B cell (primary cell): Measurements from ENCODE around the gene CCDC7. TPM values are rescaled to one million over a fixed set of nuclear protein-coding genes. Genes with fewer than 3 reads are reported as not detected.

Source experiments
- ATAC-seq: fragments of 200-7000 bp; cut with Tn5 transposase; one replicate; pipeline ENCODE4 v1.10.0; 2021; ENCODE audit warnings: low read depth, mild to moderate bottlenecking, moderate number of reproducible peaks, moderate library complexity
- CTCF ChIA-PET: fragments of 350-600 bp; sonication (Branson Sonifier 250); formaldehyde crosslinking; loops from one replicate; lab custom pipeline; 2021; ENCODE audit warnings: antibody characterized with exemption, inconsistent platforms; lab: Charles Lee
- POLR2A ChIA-PET: fragments of 350-600 bp; sonication (Branson Sonifier 250); formaldehyde crosslinking; loops from one replicate; lab custom pipeline; 2021; ENCODE audit warnings: antibody characterized with exemption; lab: Charles Lee
- DNase-seq: peaks from one replicate; pipeline ENCODE4 v3.0.0; 2013
- H2AFZ ChIP-seq: 2 replicates; pipeline ENCODE4 v1.6.1; 2012; ENCODE audit warnings: mild to moderate bottlenecking, low read depth, low read length; ENCODE audit not compliant: insufficient read depth, poor library complexity, severe bottlenecking
- H3K27ac ChIP-seq, 2 donors: 1 replicate in 1 of 2; 2 replicates in 1 of 2; pipeline ENCODE4 v1.5.1; 2012 to 2013; ENCODE audit warnings: low read length in 2 of 2, mild to moderate bottlenecking in 2 of 2, moderate library complexity in 1 of 2
- H3K27me3 ChIP-seq, 4 experiments: fragments of 200-600 bp in 1 of 4; sonication (generic) in 1 of 4; replicated peaks in 1 of 4; 1 replicate in 2 of 4; 2 replicates in 2 of 4; pipeline versions ENCODE4 v1.6.1 to v1.7.0; 2013 to 2016; ENCODE audit warnings: low read length in 3 of 4, mild to moderate bottlenecking in 2 of 4, mixed read lengths in 1 of 4, moderate library complexity in 1 of 4; ENCODE audit not compliant: insufficient read depth in 4 of 4, control insufficient read depth in 3 of 4; ENCODE audit errors: control extremely low read depth in 1 of 4
- H3K36me3 ChIP-seq, 2 experiments: replicated peaks in 1 of 2; 1 replicate in 1 of 2; 2 replicates in 1 of 2; pipeline versions ENCODE4 v1.6.1 to v1.7.1; 2013; ENCODE audit warnings: low read length in 1 of 2; ENCODE audit not compliant: insufficient read depth in 2 of 2, control insufficient read depth in 1 of 2; ENCODE audit errors: control extremely low read depth in 1 of 2, extremely low read depth in 1 of 2
- H3K4me1 ChIP-seq, 2 donors: fragments of 200-600 bp in 1 of 2; sonication (generic) in 1 of 2; 1 replicate in 1 of 2; 2 replicates in 1 of 2; pipeline versions ENCODE4 v1.5.1 to v1.6.1; 2013 to 2017; ENCODE audit warnings: low read length in 2 of 2; ENCODE audit not compliant: control insufficient read depth in 2 of 2, insufficient read depth in 2 of 2
- H3K4me2 ChIP-seq: replicated peaks from 2 replicates; pipeline ENCODE3; 2012; ENCODE audit warnings: mild to moderate bottlenecking, low read depth, low read length; ENCODE audit not compliant: poor library complexity, severe bottlenecking
- H3K4me3 ChIP-seq, 5 experiments: fragments of 200-600 bp in 1 of 5; sonication (generic) in 1 of 5; 1 replicate in 3 of 5; 2 replicates in 2 of 5; pipeline versions ENCODE4 v1.5.1 to v1.7.0; 2011 to 2016; ENCODE audit warnings: low read length in 4 of 5, mild to moderate bottlenecking in 4 of 5, low read depth in 2 of 5, control low read depth in 1 of 5, moderate library complexity in 1 of 5; ENCODE audit not compliant: insufficient read depth in 1 of 5; ENCODE audit errors: control extremely low read depth in 1 of 5, extremely low read depth in 1 of 5
- H3K79me2 ChIP-seq: fragments of 200-600 bp; sonication (generic); one replicate; pipeline ENCODE4 v1.6.0; 2016; ENCODE audit warnings: low read length; ENCODE audit not compliant: control insufficient read depth, insufficient read depth
- H3K9ac ChIP-seq: fragments of 200-600 bp; sonication (generic); 2 replicates; pipeline ENCODE4 v1.6.1; 2017; ENCODE audit warnings: mild to moderate bottlenecking, low read length, moderate library complexity
- H3K9me3 ChIP-seq, 3 donors: one replicate each; pipeline versions ENCODE4 v1.6.1 to v1.7.1; 2013; ENCODE audit warnings: low read length in 2 of 3; ENCODE audit not compliant: control insufficient read depth in 2 of 3, insufficient read depth in 1 of 3; ENCODE audit errors: control extremely low read depth in 1 of 3
- H4K20me1 ChIP-seq: 2 replicates; pipeline ENCODE4 v1.6.0; 2012; ENCODE audit warnings: mild to moderate bottlenecking, low read length; ENCODE audit not compliant: insufficient read depth, control insufficient read depth, poor library complexity, severe bottlenecking
- H3K27ac Mint-ChIP-seq: one replicate; pipeline ENCODE4 v1.8.0; 2021; ENCODE audit warnings: mixed read lengths
- H3K27me3 Mint-ChIP-seq: one replicate; pipeline ENCODE4 v1.8.0; 2021; ENCODE audit warnings: mixed read lengths
- H3K4me1 Mint-ChIP-seq: one replicate; pipeline ENCODE4 v1.8.0; 2021; ENCODE audit warnings: mixed read lengths
- H3K4me3 Mint-ChIP-seq: one replicate; pipeline ENCODE4 v1.8.0; 2021; ENCODE audit warnings: mixed read lengths
- H3K9me3 Mint-ChIP-seq: one replicate; pipeline ENCODE4 v1.8.0; 2022; ENCODE audit warnings: mixed read lengths; ENCODE audit not compliant: insufficient read depth
- EZH2 ChIP-seq: IDR thresholded peaks from 2 replicates; pipeline ENCODE4 v1.6.1; 2012; ENCODE audit warnings: borderline replicate concordance, low read depth, mild to moderate bottlenecking, moderate library complexity, low read length; ENCODE audit not compliant: insufficient read depth, poor library complexity, severe bottlenecking
- WGBS: methylation state at CpG from one replicate; pipeline ENCODE4 v1.1.5; 2013; ENCODE audit warnings: missing lambda C conversion rate; ENCODE audit not compliant: insufficient coverage; 5-methylcytosine and 5-hydroxymethylcytosine counted together
- intact Hi-C: fragments of 100-400 bp; cut with micrococcal nuclease; formaldehyde crosslinking; loops from one replicate; pipeline ENCODE4 v1.10.0; 2022
- polyA plus RNA-seq: library from polyadenylated mRNA; depleted of rRNA; stranded (reverse); fragments of >200 nt; gene quantifications from 2 replicates; pipeline ENCODE4 v1.2.3, GENCODE V29; 2012
- total RNA-seq, 2 donors: library from RNA; stranded (reverse); fragments of 120-200 nt in 1 of 2; gene quantifications; 1 replicate in 1 of 2; 2 replicates in 1 of 2; pipeline versions ENCODE4 v1.2.3 to v1.2.4, GENCODE V29; 2013 to 2022
- TF ChIP-seq, protein P1 (sequence below): fragments of 200-600 bp; IDR thresholded peaks from one replicate; pipeline ENCODE4 v1.8.0; 2022; ENCODE audit warnings: antibody characterized with exemption, mild to moderate bottlenecking

Gene CCDC7
- total and polyA plus RNA-seq, 2 donors (not counting 1 experiment from before 2014, with no cell fraction given): 2.6 to 26.6 TPM

DNA sequence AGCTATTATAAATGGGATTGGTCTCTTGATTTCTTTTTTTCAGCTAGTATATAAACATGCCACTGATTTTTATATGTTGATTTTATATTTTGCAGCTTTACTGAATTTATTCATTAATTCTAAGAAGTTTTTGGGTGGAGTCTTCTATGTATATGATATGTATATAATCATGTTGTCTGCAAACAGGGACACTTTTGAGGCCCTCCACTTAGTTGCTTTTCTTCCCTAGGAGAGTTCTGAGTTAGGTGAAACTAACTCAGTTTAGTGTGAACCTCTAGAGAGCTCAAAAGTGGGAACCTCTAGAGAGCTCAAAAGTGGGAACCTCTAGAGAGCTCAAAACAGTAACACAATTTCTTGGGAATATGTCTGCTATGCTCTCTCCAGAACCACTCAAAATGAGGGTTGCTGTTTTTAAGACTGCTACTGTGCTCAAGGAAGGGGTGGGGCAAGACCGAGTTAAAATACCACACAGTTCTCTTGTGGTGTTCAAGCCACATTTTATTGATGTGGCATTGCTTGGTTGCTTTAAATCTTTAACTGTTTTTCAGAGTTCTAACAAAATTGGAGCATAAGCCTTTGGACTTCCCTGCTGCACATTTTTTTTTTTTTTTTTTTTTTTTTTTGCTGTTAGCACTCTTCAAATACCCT is 13.2 kb downstream of the CCDC7 start:
- no peaks in the 10 kb centered on the region for H4K20me1 ChIP-seq
- TF ChIP-seq EZH2: no peak
- TF ChIP-seq, protein P1, sequence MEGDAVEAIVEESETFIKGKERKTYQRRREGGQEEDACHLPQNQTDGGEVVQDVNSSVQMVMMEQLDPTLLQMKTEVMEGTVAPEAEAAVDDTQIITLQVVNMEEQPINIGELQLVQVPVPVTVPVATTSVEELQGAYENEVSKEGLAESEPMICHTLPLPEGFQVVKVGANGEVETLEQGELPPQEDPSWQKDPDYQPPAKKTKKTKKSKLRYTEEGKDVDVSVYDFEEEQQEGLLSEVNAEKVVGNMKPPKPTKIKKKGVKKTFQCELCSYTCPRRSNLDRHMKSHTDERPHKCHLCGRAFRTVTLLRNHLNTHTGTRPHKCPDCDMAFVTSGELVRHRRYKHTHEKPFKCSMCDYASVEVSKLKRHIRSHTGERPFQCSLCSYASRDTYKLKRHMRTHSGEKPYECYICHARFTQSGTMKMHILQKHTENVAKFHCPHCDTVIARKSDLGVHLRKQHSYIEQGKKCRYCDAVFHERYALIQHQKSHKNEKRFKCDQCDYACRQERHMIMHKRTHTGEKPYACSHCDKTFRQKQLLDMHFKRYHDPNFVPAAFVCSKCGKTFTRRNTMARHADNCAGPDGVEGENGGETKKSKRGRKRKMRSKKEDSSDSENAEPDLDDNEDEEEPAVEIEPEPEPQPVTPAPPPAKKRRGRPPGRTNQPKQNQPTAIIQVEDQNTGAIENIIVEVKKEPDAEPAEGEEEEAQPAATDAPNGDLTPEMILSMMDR: no peak
- Mint-ChIP-seq H3K27ac (no peak overlapping the region), H3K4me3 (no peak overlapping the region), H3K27me3 (no peaks in the 10 kb centered on the region), H3K9me3 (no peaks in the 10 kb centered on the region), H3K4me1 (no peaks in the 10 kb centered on the region)
- ChIA-PET POLR2A (interaction anchor here (0.7 kb wide), 1 partner anchor 697 kb away, joined by 11 read pairs; no protein-coding TSS in a partner anchor), CTCF (no interaction called here)
- H3K4me2 ChIP-seq: no peak overlapping the region
- H3K79me2 ChIP-seq: no peaks in the 10 kb centered on the region
- H3K36me3 ChIP-seq: peaks cover 9 to 13% of the 10 kb centered on the region in 2 experiments
- no peak overlapping the region for H3K27ac ChIP-seq
- H3K27me3 ChIP-seq: no peaks in the 10 kb centered on the region
- intact Hi-C loops: no loop called here
- H3K9ac ChIP-seq: no peak overlapping the region
- no peak overlapping the region for H2AFZ ChIP-seq
- ATAC-seq (no peak), DNase-seq (no peak)
- H3K4me3 ChIP-seq: no peak overlapping the region
- H3K9me3 ChIP-seq: no peaks in the 10 kb centered on the region
- no peaks in the 10 kb centered on the region for H3K4me1 ChIP-seq
- no CpG with 5 or more reads among the region's 1 CpG for WGBS

DNA sequence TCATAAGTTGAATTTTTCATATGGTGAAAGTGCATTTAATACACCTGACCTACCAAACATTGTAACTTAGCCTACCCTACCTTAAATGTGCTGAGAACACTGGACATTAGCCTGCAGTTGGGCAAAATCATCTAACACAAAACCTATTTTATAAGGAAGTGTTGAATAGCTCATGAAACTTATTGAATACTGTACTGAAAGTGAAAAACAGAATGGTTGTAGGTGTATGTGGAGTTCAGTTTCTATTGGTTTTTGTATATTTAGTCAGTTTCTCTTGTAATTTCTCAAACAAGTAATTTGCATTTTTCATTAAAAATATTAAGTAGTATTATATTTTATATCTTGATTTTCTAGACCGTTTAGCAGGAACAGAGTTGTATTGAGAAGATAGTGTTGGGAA is 15.3 kb downstream of the CCDC7 start:
- Mint-ChIP-seq H3K27me3 (no peaks in the 10 kb centered on the region), H3K4me1 (no peaks in the 10 kb centered on the region), H3K4me3 (no peak overlapping the region), H3K27ac (no peak overlapping the region), H3K9me3 (no peaks in the 10 kb centered on the region)
- CTCF ChIA-PET: no interaction called here
- Histone ChIP-seq H3K9me3 (no peaks in the 10 kb centered on the region), H3K4me1 (no peaks in the 10 kb centered on the region), H3K36me3 (peaks cover 5 to 7% of the 10 kb centered on the region in 2 experiments), H4K20me1 (no peaks in the 10 kb centered on the region), H3K79me2 (no peaks in the 10 kb centered on the region), H3K9ac (no peak overlapping the region), H3K4me3 (no peak overlapping the region), H3K27ac (no peak overlapping the region), H2AFZ (no peak overlapping the region), H3K4me2 (no peak overlapping the region), H3K27me3 (no peaks in the 10 kb centered on the region)
- intact Hi-C loops: no loop called here
- DNase-seq (no peak), ATAC-seq (no peak)
- no CpG with 5 or more reads among the region's 1 CpG for whole genome bisulfite sequencing
- TF ChIP-seq, protein P1: no peak
- TF ChIP-seq EZH2: no peak
- POLR2A ChIA-PET: no interaction called here
